HepG2 (cell line): Measurements from ENCODE around the gene TAF3. TPM values are rescaled to one million over a fixed set of nuclear protein-coding genes. Genes with fewer than 3 reads are reported as not detected.
A peak's percentile ranks its signal among the peaks of the same experiment; 100 is the strongest.

Experiments
- SNAPC2 ChIP-seq: sonication (generic); formaldehyde crosslinking; IDR thresholded peaks from 2 replicates; pipeline ENCODE4 v1.8.1; 2022; ENCODE audit warnings: mild to moderate bottlenecking, missing genetic modification reagents
- ZBTB40 ChIP-seq, 2 experiments: fragments of 450-650 bp in 1 of 2; sonication (generic) in 1 of 2; formaldehyde crosslinking in 1 of 2; IDR thresholded peaks; 2 replicates each; pipeline versions ENCODE4 v1.6.1 to v1.8.0; 2016 to 2022; ENCODE audit warnings: antibody characterized with exemption in 1 of 2, mild to moderate bottlenecking in 1 of 2, missing genetic modification reagents in 1 of 2
- polyA plus RNA-seq, 8 experiments: library from polyadenylated mRNA; depleted of rRNA in 3 of 8; stranded (reverse) in 7 of 8; unstranded in 1 of 8; fragments of >200 nt; fragmentation: Illumina TruSeq in 4 of 8; extraction: Trizol in 4 of 8; gene quantifications; 2 replicates each; pipeline versions ENCODE4 v1.2.1 to v1.2.3, GENCODE V29; 2011 to 2016; ENCODE audit warnings: low read depth in 4 of 8, missing spikeins in 1 of 8, mixed read lengths in 1 of 8; ENCODE audit not compliant: insufficient read depth in 1 of 8
- total RNA-seq, 5 experiments: library from RNA; depleted of rRNA; stranded (reverse); fragments of >200 nt; fragmentation: Illumina TruSeq; extraction: Trizol; gene quantifications; 2 replicates each; pipeline ENCODE4 v1.2.3, GENCODE V29; 2016; ENCODE audit warnings: low read depth in 1 of 5

TAF3 gene
- total and polyA plus RNA-seq, 2 of the 13 experiments (the other 11 are each of a cell fraction or from before 2014, with no cell fraction given), result 1.7 to 2.9 TPM

- TF ChIP-seq ZBTB40 (IDR thresholded peaks at IDR 0.05) (no peak), ZBTB40 (CRISPR knock-in tag; IDR thresholded peaks at IDR 0.05) (no peak), SNAPC2 (0 out of 2 replicates have a peak, but pooled peaks have one; percentile 35)
Measured at GRCh38 chr10:7787150-7787856, 31.0 kb upstream of the TAF3 start (continued).
